ENCODE measurements around the gene RBM18.

RBM18 gene

DNA sequence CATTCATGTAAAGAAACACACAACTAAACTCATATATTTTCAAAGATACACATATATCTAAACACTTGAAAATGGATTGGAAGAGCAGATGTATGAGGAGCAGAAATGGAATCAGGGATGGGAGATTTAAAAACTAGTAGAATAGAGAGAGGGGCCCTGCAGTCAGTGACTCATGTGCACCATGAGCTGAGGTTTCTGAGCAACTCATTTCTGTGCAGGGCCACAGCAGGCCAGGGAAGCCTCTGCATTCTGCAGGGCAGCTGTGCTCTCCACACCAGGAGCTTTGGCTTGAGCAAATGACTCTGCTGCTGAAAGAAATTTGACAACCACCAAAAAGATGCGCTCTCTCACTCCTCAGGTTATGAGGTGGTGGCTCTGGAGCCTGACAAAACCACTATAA, 63.0 kb downstream of the RBM18 start:
- no peak for DNase-seq

DNA sequence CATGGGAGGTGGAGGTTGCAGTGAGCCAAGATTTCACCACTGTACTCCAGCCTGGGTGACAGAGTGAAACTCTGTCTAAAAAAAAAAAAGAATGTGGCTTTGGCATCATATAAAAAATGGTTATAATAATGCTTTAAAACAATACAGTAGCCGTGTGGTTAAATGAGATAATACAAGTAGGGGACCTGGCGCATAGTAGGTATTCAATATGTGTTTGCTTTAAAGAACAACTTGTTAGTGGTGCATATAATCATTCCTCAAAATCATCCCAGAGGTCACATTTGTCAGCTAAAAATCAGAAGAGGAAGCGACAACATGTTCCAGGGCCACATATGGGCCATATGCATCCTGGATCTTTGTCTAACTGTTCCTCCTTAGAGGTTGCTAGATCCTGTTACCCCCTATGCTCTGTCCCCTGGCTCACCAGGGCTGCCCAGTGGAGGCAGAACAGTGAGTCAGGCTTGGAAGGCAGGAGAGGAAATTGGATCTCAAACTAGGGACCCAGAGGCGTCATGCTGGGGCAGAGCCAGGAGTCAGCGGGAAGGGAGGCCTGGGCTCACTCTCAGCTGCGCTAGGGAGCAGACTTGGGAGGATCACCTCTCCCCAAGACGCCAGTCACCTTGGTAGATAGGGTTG, 63.6 kb downstream of the RBM18 start:
- DNase-seq = peak; percentile 54

DNA sequence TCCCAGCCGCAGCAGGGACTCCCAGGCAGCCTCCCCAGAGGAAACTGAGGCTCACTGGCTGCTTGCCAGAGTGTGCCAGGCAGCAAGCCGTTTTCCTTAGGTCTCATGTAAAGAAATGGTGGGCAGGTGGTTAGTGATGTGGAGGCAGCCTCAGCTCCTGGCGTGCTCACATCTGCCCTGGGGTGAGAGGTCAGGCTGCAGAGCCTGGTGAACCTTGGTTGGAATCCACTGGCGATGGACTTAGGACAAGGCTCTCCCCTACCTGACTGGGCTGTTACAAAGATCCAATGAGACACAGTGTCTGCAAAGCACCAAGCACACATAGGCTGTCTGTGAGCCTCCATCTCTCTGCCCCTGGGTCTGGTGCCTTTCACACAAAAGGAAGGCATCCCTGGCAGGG, 66.8 kb downstream of the RBM18 start:
- no peak for DNase-seq

DNA sequence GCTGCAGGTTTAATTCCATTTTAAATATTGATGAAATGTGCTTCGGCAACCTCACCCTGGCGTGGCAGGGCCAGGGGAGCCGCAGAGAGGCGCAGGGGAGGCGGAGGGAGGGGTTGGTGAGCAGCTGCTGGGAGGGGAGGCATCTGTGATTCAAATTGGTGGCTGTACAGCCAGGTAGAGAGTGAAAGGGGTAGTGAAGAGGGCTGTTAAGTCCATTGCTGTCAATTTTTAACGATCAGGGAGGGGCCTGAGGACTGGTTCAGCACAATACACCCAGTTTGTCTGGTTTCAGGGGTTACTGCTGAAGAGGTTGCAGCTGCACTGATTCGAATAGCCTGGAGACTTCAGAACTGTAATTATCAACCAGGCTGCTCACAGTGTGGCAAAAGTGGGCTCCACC, 67.2 kb downstream of the RBM18 start:
- no peak for DNase-seq

DNA sequence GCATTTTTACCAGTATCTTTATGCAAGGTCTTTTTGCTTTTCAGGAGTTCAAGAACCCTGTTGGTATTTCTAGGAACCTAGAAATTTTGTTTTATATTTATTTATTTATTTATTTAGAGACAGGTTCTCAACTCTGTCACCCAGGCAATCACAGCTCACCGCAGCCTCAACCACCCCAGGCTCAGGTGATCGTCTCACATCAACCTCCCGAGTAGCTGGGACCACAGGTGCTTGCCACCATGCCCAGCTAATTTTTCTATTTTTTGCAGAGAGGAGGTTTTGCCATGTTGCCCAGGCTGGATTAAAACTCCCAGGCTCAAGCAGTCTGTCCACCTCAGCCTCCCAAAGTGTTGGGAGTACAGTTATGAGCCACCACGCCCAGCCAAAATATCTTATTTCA, 68.8 kb downstream of the RBM18 start:
- no peak for DNase-seq

DNA sequence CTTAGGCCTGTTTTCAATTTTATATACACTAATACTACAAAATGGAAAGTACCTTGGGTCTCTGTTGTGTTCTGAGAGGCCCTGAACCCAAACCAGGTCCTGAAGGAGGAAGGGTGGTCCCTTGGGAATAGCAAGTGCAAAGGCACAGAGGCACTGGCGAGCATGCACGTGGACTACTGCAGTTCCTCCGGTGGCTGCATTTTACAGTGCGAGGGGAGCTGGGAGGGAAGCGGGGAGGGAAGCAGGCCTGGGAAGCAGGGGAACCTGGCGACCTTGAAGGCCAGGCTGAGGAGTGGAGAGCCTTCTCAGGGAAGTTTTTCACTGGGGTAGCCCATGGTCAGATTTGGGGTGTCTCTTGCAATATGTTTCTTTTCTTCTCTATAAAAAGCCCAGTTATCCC, 71.0 kb downstream of the RBM18 start:
- DNase-seq = no peak

DNA sequence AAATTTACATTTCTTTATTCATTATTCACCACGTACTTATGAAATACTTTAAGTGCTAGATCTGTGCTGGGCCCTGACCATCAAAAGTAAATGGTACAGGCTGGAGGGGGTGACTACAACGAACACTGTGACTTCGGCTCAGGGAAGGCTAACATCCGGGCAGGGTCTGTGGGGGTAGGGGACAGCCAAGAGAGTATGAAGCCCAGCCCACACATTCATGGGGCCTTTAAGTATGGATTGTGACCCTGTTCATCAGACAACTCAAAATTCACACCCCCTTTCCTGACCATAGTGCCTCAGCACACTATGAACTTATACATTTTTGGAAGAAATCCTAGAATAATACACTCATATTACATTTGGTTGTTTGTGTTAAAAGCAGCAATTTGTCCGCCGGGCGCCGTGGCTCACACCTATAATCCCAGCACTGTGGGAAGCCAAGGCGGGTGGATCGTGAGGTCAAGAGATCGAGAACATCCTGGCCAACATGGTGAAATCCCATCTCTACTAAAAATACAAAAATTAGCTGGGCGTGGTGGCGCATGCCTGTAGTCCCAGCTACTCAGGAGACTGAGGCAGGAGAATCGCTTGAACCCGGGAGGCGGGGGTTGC, 71.6 kb downstream of the RBM18 start:
- no peak for DNase-seq

DNA sequence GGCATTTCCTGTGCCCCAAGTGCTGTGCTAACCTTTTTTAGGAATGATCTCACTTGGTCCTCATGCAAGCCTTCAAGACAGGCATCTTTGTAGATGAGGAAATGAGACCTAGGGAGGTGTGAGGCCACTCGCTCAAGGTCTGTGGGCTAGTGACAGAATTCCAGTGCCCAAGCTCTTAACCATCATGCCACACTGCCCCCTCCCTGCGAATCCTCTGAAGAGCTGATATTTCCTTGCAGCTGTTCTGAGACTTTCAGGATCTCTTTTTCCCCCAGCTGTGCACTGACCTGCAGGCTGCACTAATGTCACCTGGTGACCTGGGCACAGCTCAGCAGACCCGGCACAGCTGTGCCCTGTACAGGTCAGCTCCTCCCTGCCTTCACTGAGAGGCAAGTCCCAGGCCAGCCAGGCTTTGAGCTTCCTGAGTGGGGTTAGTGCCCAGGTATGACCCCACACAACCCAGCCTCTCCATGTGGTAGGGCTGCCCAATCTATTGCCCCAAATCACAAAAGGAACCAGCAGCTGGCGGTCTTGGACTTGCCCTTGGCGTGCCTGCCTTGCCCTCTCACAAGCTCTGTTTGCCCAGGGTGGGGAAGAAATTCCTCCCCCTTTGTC, 72.3 kb downstream of the RBM18 start:
- no peak for DNase-seq

DNA sequence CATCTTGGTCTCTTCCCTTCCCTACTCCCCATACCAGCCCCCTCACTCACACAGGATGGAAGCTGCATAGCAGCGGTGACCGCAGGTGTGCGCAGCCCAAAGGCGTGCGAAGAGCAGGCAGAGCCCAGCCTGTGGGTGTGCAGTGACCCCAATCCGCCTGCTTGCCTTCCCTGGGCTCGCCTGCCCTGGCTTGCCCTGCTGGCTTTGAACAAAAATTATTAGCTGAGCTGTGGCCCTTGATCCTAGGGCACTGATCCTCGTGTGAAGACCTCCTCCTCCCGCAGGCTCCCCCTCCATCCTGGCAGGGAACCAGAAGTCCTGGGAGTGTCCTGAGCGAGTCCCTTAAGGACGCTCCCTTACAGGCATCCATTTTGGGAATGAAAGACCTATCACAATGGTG, 73.1 kb downstream of the RBM18 start:
- no peak for DNase-seq

DNA sequence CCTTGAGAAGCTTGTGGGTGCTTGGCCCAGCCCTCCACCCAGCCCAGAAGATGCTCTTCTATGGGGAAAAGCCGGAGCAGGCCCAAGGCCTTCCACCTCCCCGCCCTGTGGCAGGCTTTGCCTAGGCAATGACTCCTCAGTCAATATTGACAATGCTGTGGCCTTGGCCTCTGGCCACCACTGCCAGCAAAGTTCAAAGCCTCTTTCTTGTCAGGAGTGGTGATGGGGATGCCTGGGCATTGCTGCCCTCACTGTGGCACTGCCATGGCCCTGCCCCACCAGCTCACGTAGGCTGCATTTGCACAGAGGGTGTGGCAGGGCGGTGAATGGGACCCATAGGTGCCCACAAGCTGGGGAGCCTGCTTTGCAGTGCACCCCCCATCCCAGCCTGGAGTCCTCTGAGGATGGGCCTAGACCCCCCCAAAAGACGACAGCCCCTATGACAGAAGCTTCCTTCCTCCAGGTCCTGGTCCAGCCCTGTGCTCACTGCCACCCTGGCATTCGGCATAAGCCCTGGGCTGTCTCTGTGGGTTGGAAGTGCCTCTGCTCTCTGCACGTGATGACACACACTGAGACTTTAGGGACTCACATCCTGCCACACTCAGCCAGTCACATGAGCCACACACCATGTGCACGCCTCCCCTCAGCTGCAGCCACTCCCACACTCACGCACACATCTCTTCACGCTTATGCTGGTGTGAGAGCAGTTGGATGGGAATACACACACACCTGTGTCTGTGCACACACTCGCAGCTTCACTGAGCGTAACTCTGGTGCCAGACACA, 73.9 kb downstream of the RBM18 start:
- DNase-seq = no peak

DNA sequence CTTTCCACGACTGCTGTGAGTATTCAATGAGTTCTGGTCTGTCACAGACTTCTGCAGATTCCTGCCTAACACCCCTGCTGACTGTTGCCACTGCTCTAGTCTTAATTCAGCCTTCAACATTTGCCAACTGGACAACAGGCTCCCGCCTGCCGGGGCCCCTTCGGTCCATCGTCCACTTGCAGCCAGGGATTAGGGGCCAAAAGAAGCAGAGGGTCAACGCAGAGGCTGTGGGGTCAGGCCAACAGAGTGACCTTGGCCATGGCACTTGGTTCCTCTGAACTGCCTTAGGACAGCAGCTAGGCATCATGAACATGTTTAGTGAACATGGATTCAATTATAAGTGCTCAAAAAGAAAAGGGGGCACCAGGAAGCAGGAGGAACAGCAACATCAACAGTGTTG, 76.3 kb downstream of the RBM18 start:
- no peak for DNase-seq

Measured in femur (tissue), 1 donor.